WTC11 (cell line): ENCODE data around the gene RDH11. TPM values are rescaled to one million over a fixed set of nuclear protein-coding genes. Genes with fewer than 3 reads are reported as not detected.

Experiments
- CBFB ChIP-seq: sonication (generic); formaldehyde crosslinking; IDR thresholded peaks from 2 replicates; pipeline ENCODE4 v1.8.1; 2022; ENCODE audit warnings: mild to moderate bottlenecking, low read depth, missing genetic modification reagents
- CREM ChIP-seq: sonication (generic); formaldehyde crosslinking; IDR thresholded peaks from 2 replicates; pipeline ENCODE4 v1.8.1; 2022; ENCODE audit warnings: mild to moderate bottlenecking, missing genetic modification reagents, moderate library complexity
- FOXP1 ChIP-seq: sonication (generic); formaldehyde crosslinking; IDR thresholded peaks from 2 replicates; pipeline ENCODE4 v1.8.0; 2022; ENCODE audit warnings: missing genetic modification reagents, mild to moderate bottlenecking, moderate library complexity, borderline replicate concordance
- IRF2 ChIP-seq: sonication (generic); formaldehyde crosslinking; IDR thresholded peaks from 2 replicates; pipeline ENCODE4 v1.8.0; 2022; ENCODE audit warnings: low read depth, missing genetic modification reagents, borderline replicate concordance
- MLX ChIP-seq: sonication (generic); formaldehyde crosslinking; IDR thresholded peaks from 2 replicates; pipeline ENCODE4 v1.8.1; 2023; ENCODE audit warnings: mild to moderate bottlenecking, missing genetic modification reagents, moderate library complexity
- NR2C2 ChIP-seq: sonication (generic); formaldehyde crosslinking; IDR thresholded peaks from 2 replicates; pipeline ENCODE4 v1.8.0; 2022; ENCODE audit warnings: mild to moderate bottlenecking, missing genetic modification reagents
- SP1 ChIP-seq: sonication (generic); formaldehyde crosslinking; conservative IDR thresholded peaks from 2 replicates; pipeline ENCODE4 v1.8.1; 2022; ENCODE audit warnings: missing genetic modification reagents
- TCF7 ChIP-seq: sonication (generic); formaldehyde crosslinking; IDR thresholded peaks from 2 replicates; pipeline ENCODE4 v1.8.0; 2022; ENCODE audit warnings: mild to moderate bottlenecking, low read depth, missing genetic modification reagents, moderate library complexity
- TEAD1 ChIP-seq: sonication (generic); formaldehyde crosslinking; IDR thresholded peaks from 2 replicates; pipeline ENCODE4 v1.8.0; 2022; ENCODE audit warnings: mild to moderate bottlenecking, missing genetic modification reagents
- ZNF219 ChIP-seq: sonication (generic); formaldehyde crosslinking; IDR thresholded peaks from 2 replicates; pipeline ENCODE4 v1.8.0; 2023; ENCODE audit warnings: missing genetic modification reagents, mild to moderate bottlenecking, borderline replicate concordance
- ZNF423 ChIP-seq: fragments of 250-450 bp; sonication (Bioruptor Pico); IDR thresholded peaks from 2 replicates; pipeline ENCODE4 v2.1.2; 2022; ENCODE audit warnings: mild to moderate bottlenecking, moderate library complexity
- ZNF425 ChIP-seq: fragments of 250-450 bp; sonication (Bioruptor Pico); conservative IDR thresholded peaks from 2 replicates; pipeline ENCODE4 v1.9.0; 2021; ENCODE audit warnings: mild to moderate bottlenecking
- ZNF671 ChIP-seq: fragments of 250-450 bp; sonication (Bioruptor Pico); IDR thresholded peaks from 2 replicates; pipeline ENCODE4 v1.8.0; 2021; ENCODE audit warnings: mild to moderate bottlenecking
- ZSCAN18 ChIP-seq: fragments of 250-450 bp; sonication (Bioruptor Pico); IDR thresholded peaks from 2 replicates; pipeline ENCODE4 v2.1.2; 2022; ENCODE audit warnings: mild to moderate bottlenecking, moderate library complexity
- total RNA-seq: library from RNA; stranded (reverse); gene quantifications from 3 replicates; pipeline ENCODE4 v1.2.3, GENCODE V29; 2021
- TF ChIP-seq, protein P1 (sequence below): sonication (generic); formaldehyde crosslinking; IDR thresholded peaks from 2 replicates; pipeline ENCODE4 v1.8.1; 2022; ENCODE audit warnings: mild to moderate bottlenecking, missing genetic modification reagents, moderate library complexity, borderline replicate concordance
- TF ChIP-seq, protein P2 (sequence below): sonication (generic); formaldehyde crosslinking; IDR thresholded peaks from 2 replicates; pipeline ENCODE4 v1.8.0; 2023; ENCODE audit warnings: mild to moderate bottlenecking, missing genetic modification reagents
- TF ChIP-seq, protein P3 (sequence below): sonication (generic); formaldehyde crosslinking; IDR thresholded peaks from 2 replicates; pipeline ENCODE4 v1.8.1; 2023; ENCODE audit warnings: mild to moderate bottlenecking, missing genetic modification reagents, moderate library complexity
- TF ChIP-seq, protein P4 (sequence below): sonication (generic); formaldehyde crosslinking; IDR thresholded peaks from 2 replicates; pipeline ENCODE4 v1.8.0; 2022; ENCODE audit warnings: mild to moderate bottlenecking, missing genetic modification reagents
- TF ChIP-seq, protein P5 (sequence below): sonication (generic); formaldehyde crosslinking; IDR thresholded peaks from 2 replicates; pipeline ENCODE4 v1.8.1; 2022; ENCODE audit warnings: low read depth, mild to moderate bottlenecking, moderate library complexity, missing genetic modification reagents, borderline replicate concordance
- TF ChIP-seq, protein P6 (sequence below): sonication (generic); formaldehyde crosslinking; IDR thresholded peaks from 2 replicates; pipeline ENCODE4 v1.8.1; 2022; ENCODE audit warnings: missing genetic modification reagents, borderline replicate concordance

The RDH11 gene
- total RNA-seq, 1 experiment from 2014 or later, result 103 TPM

DNA sequence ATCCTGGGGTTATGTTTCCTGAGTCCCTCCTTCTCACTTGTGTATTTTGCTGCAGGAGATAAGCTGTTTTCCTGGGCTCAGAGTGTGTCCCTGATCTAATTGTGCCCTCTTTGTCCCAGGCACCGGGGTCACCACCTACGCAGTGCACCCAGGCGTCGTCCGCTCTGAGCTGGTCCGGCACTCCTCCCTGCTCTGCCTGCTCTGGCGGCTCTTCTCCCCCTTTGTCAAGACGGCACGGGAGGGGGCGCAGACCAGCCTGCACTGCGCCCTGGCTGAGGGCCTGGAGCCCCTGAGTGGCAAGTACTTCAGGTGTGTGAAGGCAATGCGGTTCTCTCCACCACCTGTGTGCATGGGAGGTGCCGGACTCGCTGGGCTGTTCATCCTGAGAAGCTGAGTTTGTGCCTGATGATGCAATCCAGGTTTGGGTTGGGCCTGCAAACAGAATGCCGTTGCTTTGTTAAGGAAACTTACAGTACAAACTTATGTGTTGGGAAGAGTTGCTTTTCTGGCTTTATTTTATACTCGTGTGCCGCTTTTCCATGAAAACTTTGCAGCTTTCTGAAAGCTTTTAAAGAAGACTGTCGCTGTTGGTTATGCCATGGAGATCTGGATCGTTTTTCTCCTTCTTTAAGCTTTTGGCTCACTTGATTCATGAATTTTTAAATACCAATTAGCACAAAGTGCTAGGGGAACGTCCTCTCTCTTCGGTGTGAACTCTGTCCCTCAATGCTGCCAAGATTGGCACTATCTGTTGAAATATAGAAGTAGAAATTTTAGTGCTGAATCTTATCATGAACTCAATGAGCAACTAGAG, 33.7 kb upstream of the RDH11 start (continued):
- TF ChIP-seq, protein P1, sequence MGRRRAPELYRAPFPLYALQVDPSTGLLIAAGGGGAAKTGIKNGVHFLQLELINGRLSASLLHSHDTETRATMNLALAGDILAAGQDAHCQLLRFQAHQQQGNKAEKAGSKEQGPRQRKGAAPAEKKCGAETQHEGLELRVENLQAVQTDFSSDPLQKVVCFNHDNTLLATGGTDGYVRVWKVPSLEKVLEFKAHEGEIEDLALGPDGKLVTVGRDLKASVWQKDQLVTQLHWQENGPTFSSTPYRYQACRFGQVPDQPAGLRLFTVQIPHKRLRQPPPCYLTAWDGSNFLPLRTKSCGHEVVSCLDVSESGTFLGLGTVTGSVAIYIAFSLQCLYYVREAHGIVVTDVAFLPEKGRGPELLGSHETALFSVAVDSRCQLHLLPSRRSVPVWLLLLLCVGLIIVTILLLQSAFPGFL, result no peak
- TF ChIP-seq, protein P2, sequence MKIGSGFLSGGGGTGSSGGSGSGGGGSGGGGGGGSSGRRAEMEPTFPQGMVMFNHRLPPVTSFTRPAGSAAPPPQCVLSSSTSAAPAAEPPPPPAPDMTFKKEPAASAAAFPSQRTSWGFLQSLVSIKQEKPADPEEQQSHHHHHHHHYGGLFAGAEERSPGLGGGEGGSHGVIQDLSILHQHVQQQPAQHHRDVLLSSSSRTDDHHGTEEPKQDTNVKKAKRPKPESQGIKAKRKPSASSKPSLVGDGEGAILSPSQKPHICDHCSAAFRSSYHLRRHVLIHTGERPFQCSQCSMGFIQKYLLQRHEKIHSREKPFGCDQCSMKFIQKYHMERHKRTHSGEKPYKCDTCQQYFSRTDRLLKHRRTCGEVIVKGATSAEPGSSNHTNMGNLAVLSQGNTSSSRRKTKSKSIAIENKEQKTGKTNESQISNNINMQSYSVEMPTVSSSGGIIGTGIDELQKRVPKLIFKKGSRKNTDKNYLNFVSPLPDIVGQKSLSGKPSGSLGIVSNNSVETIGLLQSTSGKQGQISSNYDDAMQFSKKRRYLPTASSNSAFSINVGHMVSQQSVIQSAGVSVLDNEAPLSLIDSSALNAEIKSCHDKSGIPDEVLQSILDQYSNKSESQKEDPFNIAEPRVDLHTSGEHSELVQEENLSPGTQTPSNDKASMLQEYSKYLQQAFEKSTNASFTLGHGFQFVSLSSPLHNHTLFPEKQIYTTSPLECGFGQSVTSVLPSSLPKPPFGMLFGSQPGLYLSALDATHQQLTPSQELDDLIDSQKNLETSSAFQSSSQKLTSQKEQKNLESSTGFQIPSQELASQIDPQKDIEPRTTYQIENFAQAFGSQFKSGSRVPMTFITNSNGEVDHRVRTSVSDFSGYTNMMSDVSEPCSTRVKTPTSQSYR (CRISPR knock-in tag), result no peak
- no peak for TF ChIP-seq ZSCAN18 (CRISPR knock-in tag)
- TF ChIP-seq MLX (CRISPR knock-in tag), result no peak
- peak; percentile 92; the same call in 1 of the 2 replicates for TF ChIP-seq CBFB
- TF ChIP-seq, protein P3, sequence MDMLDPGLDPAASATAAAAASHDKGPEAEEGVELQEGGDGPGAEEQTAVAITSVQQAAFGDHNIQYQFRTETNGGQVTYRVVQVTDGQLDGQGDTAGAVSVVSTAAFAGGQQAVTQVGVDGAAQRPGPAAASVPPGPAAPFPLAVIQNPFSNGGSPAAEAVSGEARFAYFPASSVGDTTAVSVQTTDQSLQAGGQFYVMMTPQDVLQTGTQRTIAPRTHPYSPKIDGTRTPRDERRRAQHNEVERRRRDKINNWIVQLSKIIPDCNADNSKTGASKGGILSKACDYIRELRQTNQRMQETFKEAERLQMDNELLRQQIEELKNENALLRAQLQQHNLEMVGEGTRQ, result peak; percentile 16; the same call in 1 of the 2 replicates
- TF ChIP-seq FOXP1 (CRISPR knock-in tag), result peak; percentile 91; the same call in 1 of the 2 replicates
- no peak for TF ChIP-seq IRF2
- TF ChIP-seq TEAD1 (CRISPR knock-in tag), result no peak
- TF ChIP-seq TCF7, result no peak
- no peak for TF ChIP-seq ZNF219 (CRISPR knock-in tag)
- TF ChIP-seq, protein P4, sequence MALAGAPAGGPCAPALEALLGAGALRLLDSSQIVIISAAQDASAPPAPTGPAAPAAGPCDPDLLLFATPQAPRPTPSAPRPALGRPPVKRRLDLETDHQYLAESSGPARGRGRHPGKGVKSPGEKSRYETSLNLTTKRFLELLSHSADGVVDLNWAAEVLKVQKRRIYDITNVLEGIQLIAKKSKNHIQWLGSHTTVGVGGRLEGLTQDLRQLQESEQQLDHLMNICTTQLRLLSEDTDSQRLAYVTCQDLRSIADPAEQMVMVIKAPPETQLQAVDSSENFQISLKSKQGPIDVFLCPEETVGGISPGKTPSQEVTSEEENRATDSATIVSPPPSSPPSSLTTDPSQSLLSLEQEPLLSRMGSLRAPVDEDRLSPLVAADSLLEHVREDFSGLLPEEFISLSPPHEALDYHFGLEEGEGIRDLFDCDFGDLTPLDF (CRISPR knock-in tag), result no peak
- TF ChIP-seq CREM (CRISPR knock-in tag), result no peak
- TF ChIP-seq SP1 (CRISPR knock-in tag), result peak; percentile 56
- TF ChIP-seq, protein P5, sequence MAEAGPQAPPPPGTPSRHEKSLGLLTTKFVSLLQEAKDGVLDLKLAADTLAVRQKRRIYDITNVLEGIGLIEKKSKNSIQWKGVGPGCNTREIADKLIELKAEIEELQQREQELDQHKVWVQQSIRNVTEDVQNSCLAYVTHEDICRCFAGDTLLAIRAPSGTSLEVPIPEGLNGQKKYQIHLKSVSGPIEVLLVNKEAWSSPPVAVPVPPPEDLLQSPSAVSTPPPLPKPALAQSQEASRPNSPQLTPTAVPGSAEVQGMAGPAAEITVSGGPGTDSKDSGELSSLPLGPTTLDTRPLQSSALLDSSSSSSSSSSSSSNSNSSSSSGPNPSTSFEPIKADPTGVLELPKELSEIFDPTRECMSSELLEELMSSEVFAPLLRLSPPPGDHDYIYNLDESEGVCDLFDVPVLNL (CRISPR knock-in tag), result no peak
- 0 out of 2 replicates have a peak, but pooled peaks have one; percentile 24 for TF ChIP-seq ZNF423 (CRISPR knock-in tag)
- TF ChIP-seq NR2C2 (CRISPR knock-in tag), result no peak
- no peak for TF ChIP-seq ZNF425 (CRISPR knock-in tag)
- TF ChIP-seq ZNF671 (CRISPR knock-in tag), result no peak
- TF ChIP-seq, protein P6, sequence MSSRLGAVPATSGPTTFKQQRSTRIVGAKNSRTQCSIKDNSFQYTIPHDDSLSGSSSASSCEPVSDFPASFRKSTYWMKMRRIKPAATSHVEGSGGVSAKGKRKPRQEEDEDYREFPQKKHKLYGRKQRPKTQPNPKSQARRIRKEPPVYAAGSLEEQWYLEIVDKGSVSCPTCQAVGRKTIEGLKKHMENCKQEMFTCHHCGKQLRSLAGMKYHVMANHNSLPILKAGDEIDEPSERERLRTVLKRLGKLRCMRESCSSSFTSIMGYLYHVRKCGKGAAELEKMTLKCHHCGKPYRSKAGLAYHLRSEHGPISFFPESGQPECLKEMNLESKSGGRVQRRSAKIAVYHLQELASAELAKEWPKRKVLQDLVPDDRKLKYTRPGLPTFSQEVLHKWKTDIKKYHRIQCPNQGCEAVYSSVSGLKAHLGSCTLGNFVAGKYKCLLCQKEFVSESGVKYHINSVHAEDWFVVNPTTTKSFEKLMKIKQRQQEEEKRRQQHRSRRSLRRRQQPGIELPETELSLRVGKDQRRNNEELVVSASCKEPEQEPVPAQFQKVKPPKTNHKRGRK (CRISPR knock-in tag), result 0 out of 2 replicates have a peak, but pooled peaks have one; percentile 39
